ENCODE results near the gene WSB1. TPM values are rescaled to one million over a fixed set of nuclear protein-coding genes. Genes with fewer than 3 reads are reported as not detected.

Gene WSB1
- total RNA-seq, 1 donor from 2014 or later: 521 TPM

- Histone ChIP-seq H3K9ac (peak overlapping the region; percentile 87), H2AFZ (replicated peaks) (no peak overlapping the region), H3K4me1 (peaks cover 18% of the 10 kb centered on the region), H3K27ac (no peak overlapping the region), H3K36me3 (peaks cover 5% of the 10 kb centered on the region), H3K27me3 (no peaks in the 10 kb centered on the region), H3K79me2 (ENCODE audit: low read depth) (peaks cover 68% of the 10 kb centered on the region), H3F3A (ENCODE audit: low read depth) (peaks cover 14% of the 10 kb centered on the region), H3K4me3 (peak overlapping the region; percentile 89), H3K9me3 (ENCODE audit: low read depth) (no peaks in the 10 kb centered on the region), H4K20me1 (ENCODE audit: low read depth) (peaks cover 65% of the 10 kb centered on the region), H3K4me2 (peak overlapping the region; percentile 95)
- peak overlapping the region; percentile 100 for H3K4me3 Mint-ChIP-seq
- H3K27me3 Mint-ChIP-seq (ENCODE audit: insufficient read depth, low read depth): no peaks in the 10 kb centered on the region
- no peak for TF ChIP-seq EZH2phosphoT487 (IDR thresholded peaks at IDR 0.05)
- TF ChIP-seq CTCF (IDR thresholded peaks at IDR 0.05): no peak
- no peak for TF ChIP-seq EZH2 (IDR thresholded peaks at IDR 0.05)
- H3K27ac Mint-ChIP-seq: no peak overlapping the region
- DNase-seq (ENCODE audit: low spot score): no peak
- peaks cover 7% of the 10 kb centered on the region for H3K36me3 Mint-ChIP-seq
- H3K4me1 Mint-ChIP-seq: peaks cover 31% of the 10 kb centered on the region
- no peaks in the 10 kb centered on the region for H3K9me3 Mint-ChIP-seq
Measured at GRCh38 chr17:27295945-27296344, 2.0 kb downstream of the WSB1 start.

GRCh38 chr17:27296428-27296979 is 2.6 kb downstream of the WSB1 start:
- Histone ChIP-seq H3K4me3 (peak overlapping the region; percentile 89), H3K4me1 (peaks cover 18% of the 10 kb centered on the region), H3K27ac (no peak overlapping the region), H2AFZ (replicated peaks) (no peak overlapping the region), H3K79me2 (ENCODE audit: low read depth) (peaks cover 74% of the 10 kb centered on the region), H4K20me1 (ENCODE audit: low read depth) (peaks cover 71% of the 10 kb centered on the region), H3K36me3 (peaks cover 6% of the 10 kb centered on the region), H3K9ac (no peak overlapping the region), H3K4me2 (peak overlapping the region; percentile 95), H3K27me3 (no peaks in the 10 kb centered on the region), H3F3A (ENCODE audit: low read depth) (peaks cover 14% of the 10 kb centered on the region), H3K9me3 (ENCODE audit: low read depth) (no peaks in the 10 kb centered on the region)
- Mint-ChIP-seq H3K36me3 (peaks cover 7% of the 10 kb centered on the region), H3K4me3 (peak overlapping the region; percentile 100), H3K4me1 (peaks cover 29% of the 10 kb centered on the region), H3K27me3 (ENCODE audit: insufficient read depth, low read depth) (no peaks in the 10 kb centered on the region), H3K27ac (no peak overlapping the region), H3K9me3 (no peaks in the 10 kb centered on the region)
- TF ChIP-seq EZH2phosphoT487 (IDR thresholded peaks at IDR 0.05) (no peak), EZH2 (IDR thresholded peaks at IDR 0.05) (no peak)
- DNase-seq (ENCODE audit: low spot score): no peak

- H3K9me3 Mint-ChIP-seq: no peaks in the 10 kb centered on the region
- Histone ChIP-seq H2AFZ (replicated peaks) (no peak overlapping the region), H3K9ac (no peak overlapping the region), H3K4me3 (no peak overlapping the region), H3K27ac (no peak overlapping the region), H3K9me3 (ENCODE audit: low read depth) (no peaks in the 10 kb centered on the region), H3K27me3 (no peaks in the 10 kb centered on the region), H3K4me1 (peaks cover 12% of the 10 kb centered on the region), H3K36me3 (peaks cover 18% of the 10 kb centered on the region), H3K79me2 (ENCODE audit: low read depth) (peaks cover 100% of the 10 kb centered on the region), H3K4me2 (no peak overlapping the region), H4K20me1 (ENCODE audit: low read depth) (peaks cover 98% of the 10 kb centered on the region), H3F3A (ENCODE audit: low read depth) (peaks cover 8% of the 10 kb centered on the region)
- no peak overlapping the region for H3K27ac Mint-ChIP-seq
- H3K36me3 Mint-ChIP-seq: peaks cover 17% of the 10 kb centered on the region
- peaks cover 22% of the 10 kb centered on the region for H3K4me1 Mint-ChIP-seq
- H3K27me3 Mint-ChIP-seq (ENCODE audit: insufficient read depth, low read depth): no peaks in the 10 kb centered on the region
- DNase-seq (ENCODE audit: low spot score): no peak
- TF ChIP-seq EZH2phosphoT487 (IDR thresholded peaks at IDR 0.05) (no peak), EZH2 (IDR thresholded peaks at IDR 0.05) (no peak), CTCF (IDR thresholded peaks at IDR 0.05) (no peak)
- no peak overlapping the region for H3K4me3 Mint-ChIP-seq
Measured at GRCh38 chr17:27299384-27300049, 5.6 kb downstream of the WSB1 start.

DNA sequence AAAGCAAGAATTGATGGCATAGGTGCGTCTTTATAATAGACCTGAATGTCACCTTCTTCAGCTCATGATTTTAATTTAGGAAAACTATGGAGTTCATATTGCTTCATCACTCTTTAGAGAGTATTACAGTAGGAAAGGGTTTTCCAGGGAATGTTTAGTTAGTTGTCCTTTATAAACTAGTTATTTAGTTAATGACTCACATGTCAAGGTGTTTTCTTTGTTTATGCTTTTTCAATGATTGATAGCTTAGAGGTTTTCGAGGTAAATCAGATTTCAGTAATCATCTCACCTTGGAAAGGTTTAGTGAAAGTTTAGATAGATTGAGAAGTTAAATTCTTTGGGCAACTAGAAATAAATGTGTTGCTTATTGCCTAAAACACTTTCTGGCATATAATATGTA is 9.8 kb downstream of the WSB1 start:
- no peaks in the 10 kb centered on the region for H3K27me3 ChIP-seq
- no peak overlapping the region for H2AFZ ChIP-seq (replicated peaks)
- peaks cover 88% of the 10 kb centered on the region for H4K20me1 ChIP-seq (ENCODE audit: low read depth)
- no peaks in the 10 kb centered on the region for H3K4me1 ChIP-seq
- no peaks in the 10 kb centered on the region for H3K27me3 Mint-ChIP-seq (ENCODE audit: insufficient read depth, low read depth)
- H3K4me1 Mint-ChIP-seq: peaks cover 2% of the 10 kb centered on the region
- H3K36me3 Mint-ChIP-seq: peaks cover 18% of the 10 kb centered on the region
- H3F3A ChIP-seq (ENCODE audit: low read depth): no peaks in the 10 kb centered on the region
- no peak overlapping the region for H3K4me3 Mint-ChIP-seq
- H3K9ac ChIP-seq: no peak overlapping the region
- no peaks in the 10 kb centered on the region for H3K9me3 Mint-ChIP-seq
- no peak overlapping the region for H3K27ac ChIP-seq
- no peaks in the 10 kb centered on the region for H3K9me3 ChIP-seq (ENCODE audit: low read depth)
- no peak for DNase-seq (ENCODE audit: low spot score)
- TF ChIP-seq CTCF (IDR thresholded peaks at IDR 0.05) (no peak), EZH2 (IDR thresholded peaks at IDR 0.05) (no peak), EZH2phosphoT487 (IDR thresholded peaks at IDR 0.05) (no peak)
- peaks cover 95% of the 10 kb centered on the region for H3K79me2 ChIP-seq (ENCODE audit: low read depth)
- no peak overlapping the region for H3K27ac Mint-ChIP-seq
- peaks cover 41% of the 10 kb centered on the region for H3K36me3 ChIP-seq
- no peak overlapping the region for H3K4me2 ChIP-seq
- no peak overlapping the region for H3K4me3 ChIP-seq

Measured in neural progenitor cell (in vitro differentiated cells).